Uterus (tissue), 4 donors: ENCODE measurements around the gene MSANTD3. TPM values are rescaled to one million over a fixed set of nuclear protein-coding genes. Genes with fewer than 3 reads are reported as not detected.

Experiments used
- DNase-seq, 2 donors: peaks; one replicate each; pipeline ENCODE4 v3.0.0-alpha.2; 2019 to 2020
- H3K27ac ChIP-seq, 2 donors: fragments of 200-600 bp; sonication (generic); 1 replicate in 1 of 2; 2 replicates in 1 of 2; pipeline ENCODE4 v1.5.1; 2016 to 2018
- H3K27me3 ChIP-seq, 2 donors: fragments of 200-600 bp; sonication (generic); one replicate each; pipeline ENCODE4 v1.5.1; 2018 to 2019; ENCODE audit warnings: control low read depth in 1 of 2
- H3K36me3 ChIP-seq, 2 donors: fragments of 200-600 bp; sonication (generic); one replicate each; pipeline ENCODE4 v1.5.1; 2019; ENCODE audit warnings: control low read depth in 1 of 2
- H3K4me1 ChIP-seq, 2 donors: fragments of 200-600 bp; sonication (generic); one replicate each; pipeline ENCODE4 v1.5.1; 2018 to 2019; ENCODE audit warnings: control low read depth in 1 of 2
- H3K4me3 ChIP-seq, 2 donors: fragments of 200-600 bp; sonication (generic); 1 replicate in 1 of 2; 2 replicates in 1 of 2; pipeline ENCODE4 v1.5.1; 2018 to 2019; ENCODE audit warnings: mild to moderate bottlenecking in 1 of 2
- H3K9me3 ChIP-seq, 2 donors: fragments of 200-600 bp; sonication (generic); one replicate each; pipeline ENCODE4 v1.5.1; 2019; ENCODE audit warnings: control low read depth in 1 of 2
- POLR2A ChIP-seq, 2 donors: fragments of 450-650 bp; IDR thresholded peaks; one replicate each; pipeline ENCODE4 v1.6.1; 2016; ENCODE audit warnings: antibody characterized with exemption in 2 of 2, mild to moderate bottlenecking in 1 of 2, moderate library complexity in 1 of 2
- intact Hi-C: fragments of 100-400 bp; cut with DNase I; formaldehyde crosslinking; loops from one replicate; pipeline ENCODE4 v1.15.1; 2023; ENCODE audit warnings: low total_unique reads
- total RNA-seq, 4 donors: library from RNA; depleted of rRNA in 3 of 4; stranded (reverse); fragments of >200 nt in 3 of 4; gene quantifications; one replicate each; pipeline versions ENCODE4 v1.1.0 to v1.2.4, GENCODE V29; 2014 to 2023
- TF ChIP-seq, protein P1 (sequence below), 4 experiments: fragments of 200-600 bp in 2 of 4; fragments of 450-650 bp in 2 of 4; sonication (generic) in 2 of 4; IDR thresholded peaks; one replicate each; pipeline ENCODE4 v1.5.1; 2016 to 2019; ENCODE audit warnings: antibody characterized with exemption in 4 of 4, mild to moderate bottlenecking in 2 of 4, moderate library complexity in 1 of 4
- donor health status: DM: yes; HTN: yes; CAD: no.

Gene MSANTD3
- total RNA-seq, 4 donors from 2014 or later, result 7.4 to 28.1 (median 20.2) TPM

DNA sequence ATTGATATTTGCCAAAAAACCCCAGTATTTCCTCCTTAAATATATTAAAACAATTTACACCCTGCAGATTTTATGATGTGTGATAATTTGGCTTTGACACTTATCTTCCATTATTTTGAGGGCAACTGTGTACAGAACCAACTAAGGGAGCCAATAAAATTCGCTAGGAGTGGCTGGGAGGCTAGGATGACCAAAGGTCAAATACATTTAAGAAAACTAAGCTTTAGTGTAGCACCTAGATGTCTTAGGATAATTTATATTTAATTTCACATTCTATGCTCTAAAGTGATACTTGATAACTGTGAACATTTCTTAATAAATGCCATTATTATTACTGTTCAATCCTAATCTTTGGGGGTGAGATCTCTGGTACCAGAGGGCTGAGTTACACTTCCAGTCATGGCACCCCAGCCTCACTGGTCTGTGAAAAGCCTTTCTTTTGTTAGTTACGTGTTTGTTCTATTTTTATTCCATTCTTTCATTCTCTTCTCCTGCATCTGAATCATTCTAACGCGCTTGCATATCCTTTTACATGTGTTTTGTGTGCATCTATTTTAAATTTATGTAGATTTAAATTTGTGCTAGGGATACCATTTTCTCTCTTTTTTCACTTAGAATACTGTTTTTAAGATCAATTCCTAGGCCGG, 19.1 kb downstream of the MSANTD3 start:
- TF ChIP-seq, protein P1, sequence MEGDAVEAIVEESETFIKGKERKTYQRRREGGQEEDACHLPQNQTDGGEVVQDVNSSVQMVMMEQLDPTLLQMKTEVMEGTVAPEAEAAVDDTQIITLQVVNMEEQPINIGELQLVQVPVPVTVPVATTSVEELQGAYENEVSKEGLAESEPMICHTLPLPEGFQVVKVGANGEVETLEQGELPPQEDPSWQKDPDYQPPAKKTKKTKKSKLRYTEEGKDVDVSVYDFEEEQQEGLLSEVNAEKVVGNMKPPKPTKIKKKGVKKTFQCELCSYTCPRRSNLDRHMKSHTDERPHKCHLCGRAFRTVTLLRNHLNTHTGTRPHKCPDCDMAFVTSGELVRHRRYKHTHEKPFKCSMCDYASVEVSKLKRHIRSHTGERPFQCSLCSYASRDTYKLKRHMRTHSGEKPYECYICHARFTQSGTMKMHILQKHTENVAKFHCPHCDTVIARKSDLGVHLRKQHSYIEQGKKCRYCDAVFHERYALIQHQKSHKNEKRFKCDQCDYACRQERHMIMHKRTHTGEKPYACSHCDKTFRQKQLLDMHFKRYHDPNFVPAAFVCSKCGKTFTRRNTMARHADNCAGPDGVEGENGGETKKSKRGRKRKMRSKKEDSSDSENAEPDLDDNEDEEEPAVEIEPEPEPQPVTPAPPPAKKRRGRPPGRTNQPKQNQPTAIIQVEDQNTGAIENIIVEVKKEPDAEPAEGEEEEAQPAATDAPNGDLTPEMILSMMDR (IDR thresholded peaks at IDR 0.05), result no peak
- no peak for TF ChIP-seq POLR2A (IDR thresholded peaks at IDR 0.05)

DNA sequence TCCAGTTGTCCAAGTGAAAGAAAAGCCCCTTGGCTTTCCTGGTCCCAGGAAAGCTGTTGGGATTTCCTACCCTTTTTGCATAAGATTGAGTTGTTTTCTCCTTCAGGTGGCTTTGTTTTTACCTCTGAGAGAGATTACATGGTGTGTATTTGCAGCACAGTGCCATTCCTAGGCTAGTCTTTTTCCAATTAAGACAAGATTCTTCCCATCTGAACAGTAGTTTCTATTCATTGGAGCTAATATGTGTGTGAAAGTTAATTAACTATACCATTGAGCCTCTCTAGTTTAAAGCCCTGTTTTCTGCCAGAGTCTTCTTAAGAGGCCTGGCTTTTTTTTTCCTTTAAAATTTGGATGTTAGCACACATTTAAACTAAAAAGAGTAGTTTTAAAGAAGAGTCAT, 20.1 kb downstream of the MSANTD3 start:
- no peaks in the 10 kb centered on the region for H3K27me3 ChIP-seq
- H3K27ac ChIP-seq, result no peak overlapping the region
- intact Hi-C loops, result no loop called here
- no peak for DNase-seq
- no peaks in the 10 kb centered on the region for H3K9me3 ChIP-seq
- TF ChIP-seq, protein P1 (IDR thresholded peaks at IDR 0.05), result no peak
- no peak for TF ChIP-seq POLR2A (IDR thresholded peaks at IDR 0.05)
- no peak overlapping the region for H3K4me3 ChIP-seq
- H3K4me1 ChIP-seq, result no peaks in the 10 kb centered on the region
- H3K36me3 ChIP-seq, result no peaks in the 10 kb centered on the region

More for the DNA sequence above, 19.1 kb downstream of the MSANTD3 start:
- Histone ChIP-seq H3K36me3 (no peaks in the 10 kb centered on the region), H3K9me3 (no peaks in the 10 kb centered on the region), H3K27me3 (no peaks in the 10 kb centered on the region), H3K4me3 (no peak overlapping the region), H3K27ac (no peak overlapping the region), H3K4me1 (no peaks in the 10 kb centered on the region)
- DNase-seq, result no peak
- intact Hi-C loops, result no loop called here

DNA sequence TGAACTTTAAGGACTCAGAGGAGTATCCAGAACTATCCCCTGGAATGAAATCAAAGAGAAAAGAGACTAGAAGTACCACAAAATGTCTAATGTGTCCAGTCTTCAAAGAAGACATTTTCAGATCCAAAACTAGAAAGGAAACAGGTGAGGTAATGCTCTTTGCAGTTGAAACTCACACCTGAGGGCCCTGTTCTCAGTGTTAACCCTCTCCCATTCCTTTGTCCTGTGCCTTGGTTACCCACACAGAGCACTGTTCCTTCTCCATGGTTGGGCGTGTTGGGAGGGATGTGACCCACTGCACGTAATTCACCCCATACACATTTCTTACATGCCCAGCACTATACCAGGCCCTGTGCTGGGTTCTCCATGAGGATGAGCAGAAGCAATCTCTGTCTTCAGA, 21.3 kb downstream of the MSANTD3 start:
- no peaks in the 10 kb centered on the region for H3K36me3 ChIP-seq
- intact Hi-C loops, result no loop called here
- H3K9me3 ChIP-seq, result no peaks in the 10 kb centered on the region
- no peak for TF ChIP-seq POLR2A (IDR thresholded peaks at IDR 0.05)
- TF ChIP-seq, protein P1 (IDR thresholded peaks at IDR 0.05), result no peak
- H3K27me3 ChIP-seq, result no peaks in the 10 kb centered on the region
- no peaks in the 10 kb centered on the region for H3K4me1 ChIP-seq
- DNase-seq, result no peak
- H3K4me3 ChIP-seq, result no peak overlapping the region
- H3K27ac ChIP-seq, result no peak overlapping the region

DNA sequence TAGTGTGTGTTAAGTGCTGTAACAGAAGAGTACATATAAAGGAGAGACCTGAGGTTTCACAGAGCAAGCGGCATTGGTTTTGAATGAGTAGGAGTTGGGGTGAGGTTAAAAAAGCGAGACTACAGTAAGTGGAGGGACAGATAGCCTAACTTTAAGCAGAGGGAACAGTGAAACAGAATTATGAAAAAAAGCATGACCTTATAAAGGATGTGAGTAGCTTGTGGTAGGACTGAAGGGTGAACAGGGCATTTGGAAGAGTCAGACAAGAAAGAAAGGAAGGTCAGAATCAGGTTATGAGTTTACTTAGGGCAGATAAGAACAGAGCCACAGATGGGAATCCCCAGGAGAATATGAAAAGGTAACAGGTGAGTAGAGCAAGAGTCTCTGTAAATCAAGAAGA, 22.5 kb downstream of the MSANTD3 start:
- no peak for DNase-seq
- H3K27ac ChIP-seq, result no peak overlapping the region
- no peaks in the 10 kb centered on the region for H3K9me3 ChIP-seq
- no peak overlapping the region for H3K4me3 ChIP-seq
- H3K36me3 ChIP-seq, result no peaks in the 10 kb centered on the region
- intact Hi-C loops, result no loop called here
- TF ChIP-seq POLR2A (IDR thresholded peaks at IDR 0.05), result no peak
- TF ChIP-seq, protein P1 (IDR thresholded peaks at IDR 0.05), result no peak
- H3K4me1 ChIP-seq, result no peaks in the 10 kb centered on the region
- H3K27me3 ChIP-seq, result no peaks in the 10 kb centered on the region

DNA sequence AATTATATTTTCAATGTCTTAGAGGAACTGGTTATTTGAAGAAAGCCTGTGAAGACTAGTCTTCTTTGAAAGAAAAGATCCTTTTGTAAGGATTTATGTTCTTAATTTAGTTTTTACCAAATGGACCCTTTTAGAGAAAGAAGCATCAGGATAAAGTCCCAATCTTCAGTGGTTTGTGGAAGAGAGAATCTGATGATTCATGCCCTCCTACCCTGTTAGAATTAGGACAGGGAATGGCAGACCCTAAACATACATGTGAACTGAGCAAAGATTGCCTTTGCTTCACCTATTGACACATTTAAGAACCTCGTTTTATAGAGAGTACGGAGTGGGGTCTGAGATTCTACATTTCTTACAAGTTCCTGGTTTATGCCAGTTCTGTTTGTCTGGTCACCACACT, 26.0 kb downstream of the MSANTD3 start:
- H3K9me3 ChIP-seq, result no peaks in the 10 kb centered on the region
- no peak overlapping the region for H3K4me3 ChIP-seq
- no peak for TF ChIP-seq POLR2A (IDR thresholded peaks at IDR 0.05)
- TF ChIP-seq, protein P1 (IDR thresholded peaks at IDR 0.05), result no peak
- no peak overlapping the region for H3K27ac ChIP-seq
- H3K36me3 ChIP-seq, result no peaks in the 10 kb centered on the region
- no peak for DNase-seq
- no peaks in the 10 kb centered on the region for H3K4me1 ChIP-seq
- no peaks in the 10 kb centered on the region for H3K27me3 ChIP-seq
- intact Hi-C loops, result no loop called here
